HG02759 (cell line): Measurements from ENCODE around the gene DNM1.
"Not testable (repeated sequence)": the region's sequence is repeated elsewhere in the genome, so short reads cannot be mapped to it uniquely, and the experiment has no call there.

Experiments used
- ATAC-seq: cut with Tn5 transposase; IDR thresholded peaks from one replicate; pipeline ENCODE4 v1.9.1; 2021; ENCODE audit warnings: mild to moderate bottlenecking, moderate library complexity; ENCODE audit not compliant: unreplicated experiment

Gene DNM1

DNA sequence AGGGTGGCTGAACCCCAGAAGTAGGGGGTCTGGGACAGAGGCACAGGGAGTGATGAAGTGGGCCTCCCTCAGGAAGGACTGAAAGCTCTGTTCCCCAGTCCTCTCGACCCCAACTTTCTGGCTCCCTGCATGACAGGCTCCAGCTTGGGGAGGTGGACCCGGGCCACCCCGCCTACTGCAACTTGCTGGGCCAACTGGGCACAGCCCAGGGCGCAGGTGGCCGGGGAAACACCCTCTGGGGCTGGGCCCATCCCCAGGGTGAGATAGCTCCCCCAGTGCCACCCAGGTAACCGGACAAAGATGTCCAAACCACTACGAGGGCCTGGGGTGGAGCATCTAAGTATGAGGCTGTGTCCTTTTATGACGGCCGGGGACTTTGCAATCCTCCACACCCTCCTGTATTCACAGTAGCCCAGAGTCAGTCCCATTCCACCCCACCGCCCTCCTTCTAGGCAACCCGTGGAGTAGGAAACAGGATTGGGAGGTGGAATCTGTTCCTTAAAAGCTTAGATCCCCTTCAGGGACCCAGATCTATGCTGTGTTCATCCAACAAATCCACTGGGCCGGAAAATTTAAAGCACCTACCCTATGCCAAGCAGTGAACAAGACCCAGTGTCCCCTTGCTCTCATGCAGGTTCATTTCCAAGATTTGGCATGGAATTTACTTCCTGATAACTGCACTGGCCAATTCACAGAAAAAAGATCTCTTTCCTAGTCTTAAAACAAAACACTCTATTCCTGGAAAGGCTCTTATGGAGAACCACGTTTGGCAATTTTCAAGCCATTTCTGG lies 19.9 kb downstream of the DNM1 start:
- no peak for ATAC-seq

DNA sequence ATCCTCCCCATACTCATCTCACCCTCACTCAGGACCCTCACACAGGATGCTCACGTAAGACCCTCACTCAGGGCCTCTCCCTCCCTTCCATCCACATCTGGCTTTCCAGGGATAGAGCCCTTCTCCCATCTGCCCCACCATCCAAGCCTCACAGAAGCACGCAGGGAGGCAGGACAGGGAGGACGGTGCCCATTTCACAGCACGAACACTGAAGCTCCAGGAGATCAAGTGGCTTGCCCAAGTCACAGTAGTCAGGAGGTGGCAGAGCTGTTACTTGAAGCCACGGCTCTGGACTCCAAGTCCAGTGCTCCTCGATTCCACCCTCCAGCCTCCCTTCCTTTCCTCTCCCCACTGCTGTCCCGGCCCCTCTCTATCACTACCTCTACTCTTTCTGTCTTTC lies 21.7 kb downstream of the DNM1 start:
- ATAC-seq = no peak

DNA sequence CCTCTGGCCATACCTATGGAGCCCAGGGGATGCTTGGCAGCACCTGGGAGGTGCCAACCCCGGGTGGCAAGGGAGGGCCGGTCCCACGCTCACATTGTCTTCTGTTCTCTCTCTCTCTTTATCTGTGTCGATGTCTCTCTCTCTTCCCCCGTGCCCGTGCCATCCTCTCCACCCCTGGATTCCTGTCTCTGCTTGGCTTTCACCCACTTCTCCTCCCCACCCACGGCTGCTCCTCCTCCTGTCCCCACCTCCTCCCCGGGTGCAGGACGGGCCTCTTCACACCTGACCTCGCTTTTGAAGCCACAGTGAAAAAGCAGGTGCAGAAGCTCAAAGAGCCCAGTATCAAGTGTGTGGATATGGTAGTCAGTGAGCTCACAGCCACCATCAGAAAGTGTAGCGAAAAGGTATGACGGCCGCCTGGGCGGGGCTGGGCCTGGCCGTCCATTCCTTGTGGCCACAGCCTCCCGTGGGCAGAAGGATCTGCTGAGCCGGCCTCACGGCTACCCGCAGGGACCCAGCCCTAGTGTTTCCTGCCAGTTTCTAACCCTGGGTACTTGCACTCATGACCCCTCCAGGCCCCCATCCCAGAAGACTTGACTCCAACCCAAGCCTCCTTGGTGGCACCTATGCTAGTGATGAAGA lies 22.7 kb downstream of the DNM1 start:
- no peak for ATAC-seq

DNA sequence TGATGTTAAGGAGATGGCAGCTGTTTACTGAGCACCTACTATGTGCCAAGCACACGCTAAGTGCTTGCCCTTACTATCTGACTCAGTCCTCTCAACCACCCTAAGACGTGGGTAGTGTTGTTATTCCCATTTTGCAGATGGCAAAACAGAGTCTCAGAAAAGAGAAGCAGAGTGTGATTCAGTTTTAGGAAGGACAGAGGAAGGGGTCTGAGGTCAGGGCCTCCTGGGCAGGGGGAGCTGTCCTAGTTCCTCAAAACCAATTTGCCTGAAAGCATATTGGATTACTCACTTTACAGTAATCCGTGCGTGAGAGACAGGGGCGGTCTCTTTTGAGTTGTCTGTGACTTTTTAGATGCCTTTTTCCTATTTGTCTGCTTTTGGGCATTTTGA lies 23.2 kb downstream of the DNM1 start:
- ATAC-seq = no peak

DNA sequence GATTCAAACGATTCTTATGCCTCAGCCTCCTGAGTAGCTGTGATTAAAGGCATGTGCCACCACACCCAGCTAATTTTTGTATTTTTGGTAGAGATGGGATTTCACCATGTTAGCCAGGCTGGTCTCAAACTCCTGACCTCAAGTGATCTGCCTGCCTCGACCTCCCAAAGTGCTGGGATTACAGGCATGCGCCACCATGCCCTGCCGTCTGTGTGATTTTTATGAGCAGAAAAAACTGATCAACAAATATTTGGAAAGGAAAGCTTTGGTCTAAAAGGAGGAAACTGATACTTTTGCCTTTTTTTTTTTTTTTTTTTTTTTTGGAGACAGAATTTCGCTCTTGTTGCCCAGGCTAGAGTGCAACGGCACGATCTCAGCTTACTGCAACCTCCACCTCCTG lies 27.7 kb downstream of the DNM1 start:
- ATAC-seq = not testable (repeated sequence)

DNA sequence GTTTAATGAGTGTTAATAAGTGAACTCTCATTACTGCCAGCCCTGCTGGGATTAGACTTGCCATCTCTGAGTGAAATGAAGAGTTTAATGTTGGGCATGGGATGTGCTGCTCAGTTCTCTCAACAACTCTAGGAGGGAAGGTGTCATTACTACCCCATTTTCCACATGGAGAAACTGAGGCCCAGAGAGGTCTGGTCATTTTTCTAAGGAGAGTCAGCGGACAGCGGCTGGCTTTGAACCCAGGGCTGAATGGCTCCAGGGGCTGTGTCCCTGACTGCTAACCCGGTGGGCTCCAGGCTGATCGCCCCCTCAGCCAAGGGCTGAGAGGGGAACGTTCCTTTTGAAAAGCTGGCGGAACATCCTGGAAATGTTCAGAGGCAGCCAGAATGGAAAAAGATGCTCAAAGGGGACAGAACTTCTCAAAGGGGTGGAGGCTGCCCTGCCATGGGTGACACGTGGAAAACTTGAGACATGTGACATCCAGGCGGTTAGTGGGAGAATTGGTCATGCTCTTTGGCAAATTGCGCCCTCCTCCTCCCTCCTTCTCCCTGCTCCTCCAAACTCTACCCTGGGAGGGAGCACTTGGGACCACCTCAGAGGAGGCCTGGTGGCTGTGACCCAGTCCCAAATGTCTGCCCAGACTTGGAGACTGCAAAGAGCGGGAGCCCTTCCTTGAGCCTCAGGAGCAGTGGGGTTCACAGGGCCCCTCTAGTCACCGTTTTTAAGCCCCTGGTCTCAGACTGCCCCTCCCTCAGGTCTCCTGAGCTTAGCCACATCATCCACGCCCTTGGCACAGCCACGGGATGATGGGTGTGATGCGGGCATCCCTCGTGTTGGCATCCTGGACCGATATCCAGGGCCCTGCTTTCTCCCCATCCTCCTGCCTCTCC lies 28.7 kb downstream of the DNM1 start:
- ATAC-seq = no peak

DNA sequence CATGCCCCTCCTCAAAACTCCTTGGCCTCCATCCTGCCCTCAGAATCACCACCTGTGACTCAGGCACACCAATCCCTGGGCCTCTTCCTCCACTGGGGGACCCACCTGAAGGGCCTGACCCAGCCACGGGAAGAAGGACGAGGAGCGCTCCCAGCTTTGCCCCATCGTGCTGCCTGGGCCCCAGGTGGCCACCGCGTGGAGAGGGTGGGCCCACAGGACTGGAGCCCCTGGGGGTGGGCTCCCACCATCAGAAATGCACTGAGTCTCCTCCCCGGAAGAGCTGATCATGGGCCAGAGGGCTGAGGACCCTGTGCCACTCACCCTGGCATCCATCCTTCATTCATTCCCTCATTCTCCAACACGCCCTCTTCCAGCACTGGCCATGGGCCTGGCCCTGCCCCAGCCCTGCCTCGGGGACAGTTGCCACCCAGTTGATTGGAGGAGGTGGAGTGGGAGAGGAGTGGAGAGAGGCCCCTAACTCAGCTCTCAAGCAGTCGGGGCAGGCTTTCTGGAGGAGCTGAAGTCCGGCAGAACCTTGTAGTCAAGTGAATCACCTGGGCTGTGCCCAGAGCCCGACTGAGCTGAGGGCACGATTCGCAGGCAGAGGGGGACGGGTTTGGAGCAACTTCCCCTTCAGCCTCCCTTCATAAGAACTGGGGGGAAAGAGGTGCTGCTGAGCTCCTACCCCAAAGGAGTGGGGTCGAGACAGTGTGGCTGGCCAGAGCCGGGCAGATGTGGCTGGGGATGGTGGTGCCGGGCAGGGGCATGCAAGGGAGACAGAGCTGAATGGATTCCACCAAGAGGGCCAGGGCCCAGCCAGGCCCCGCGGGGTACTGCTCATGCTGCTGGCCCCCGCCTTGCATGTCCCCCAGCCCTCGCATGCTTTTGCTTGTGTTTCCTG lies 29.6 kb downstream of the DNM1 start:
- ATAC-seq = no peak

DNA sequence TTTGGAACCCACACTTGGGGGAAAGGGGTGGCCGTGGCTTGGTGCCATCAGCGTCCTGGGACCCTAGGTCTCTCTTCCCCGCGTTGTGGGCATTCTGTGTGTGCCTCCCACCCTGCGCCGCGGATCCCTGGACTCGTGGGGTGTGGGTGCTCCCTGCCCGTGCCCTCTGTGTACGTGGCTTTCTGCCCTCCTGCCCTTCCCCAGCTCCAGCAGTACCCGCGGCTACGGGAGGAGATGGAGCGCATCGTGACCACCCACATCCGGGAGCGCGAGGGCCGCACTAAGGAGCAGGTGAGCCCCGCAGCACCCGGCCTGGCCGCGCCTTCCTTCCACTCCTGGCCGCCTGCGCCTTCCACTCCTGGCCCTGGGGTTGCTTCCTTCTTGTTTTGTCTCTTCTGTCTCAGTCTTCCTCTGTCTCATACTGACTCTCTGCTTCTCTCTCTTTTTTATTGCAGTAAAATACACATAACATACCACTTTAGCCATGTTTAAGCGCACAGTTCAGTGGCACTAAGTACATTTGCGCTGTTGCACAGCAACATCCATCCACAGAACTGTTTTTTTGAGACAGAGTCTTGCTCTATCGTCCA lies 30.7 kb downstream of the DNM1 start:
- ATAC-seq = no peak

DNA sequence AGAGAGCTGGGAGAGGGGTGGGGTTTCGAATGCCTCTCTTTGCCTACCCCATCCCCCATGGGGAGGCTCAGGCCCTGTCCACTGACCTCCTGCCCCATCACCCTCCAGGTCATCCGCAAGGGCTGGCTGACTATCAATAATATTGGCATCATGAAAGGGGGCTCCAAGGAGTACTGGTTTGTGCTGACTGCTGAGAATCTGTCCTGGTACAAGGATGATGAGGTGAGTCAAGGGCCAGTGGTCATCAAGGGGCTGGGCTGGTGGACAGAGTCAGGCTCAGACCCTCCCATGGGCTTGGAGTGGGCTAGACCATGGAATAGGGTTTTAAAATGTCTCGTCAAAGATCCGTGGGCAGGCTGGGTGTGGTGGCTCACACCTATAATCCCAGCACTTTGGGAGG lies 38.9 kb downstream of the DNM1 start:
- ATAC-seq = no peak

DNA sequence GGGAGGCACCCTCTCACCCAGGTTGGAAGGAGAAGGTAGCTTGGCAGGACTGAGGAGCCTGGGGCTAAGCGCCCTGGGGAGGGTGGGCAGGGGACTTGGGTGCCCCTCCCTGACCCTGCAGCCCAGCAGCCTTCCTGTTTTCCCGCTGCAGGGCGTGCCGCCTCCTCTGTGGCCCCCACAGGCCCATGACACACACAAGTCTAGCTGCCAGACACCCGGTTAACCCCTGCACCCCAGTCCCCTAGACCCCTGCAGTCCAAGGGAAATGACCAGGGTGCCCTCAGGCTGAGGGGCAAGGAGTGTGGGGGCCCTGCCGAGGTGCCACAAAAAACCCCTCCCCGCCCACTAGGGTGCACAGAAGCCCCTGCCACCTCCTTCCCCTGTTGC lies 39.6 kb downstream of the DNM1 start:
- ATAC-seq = no peak

DNA sequence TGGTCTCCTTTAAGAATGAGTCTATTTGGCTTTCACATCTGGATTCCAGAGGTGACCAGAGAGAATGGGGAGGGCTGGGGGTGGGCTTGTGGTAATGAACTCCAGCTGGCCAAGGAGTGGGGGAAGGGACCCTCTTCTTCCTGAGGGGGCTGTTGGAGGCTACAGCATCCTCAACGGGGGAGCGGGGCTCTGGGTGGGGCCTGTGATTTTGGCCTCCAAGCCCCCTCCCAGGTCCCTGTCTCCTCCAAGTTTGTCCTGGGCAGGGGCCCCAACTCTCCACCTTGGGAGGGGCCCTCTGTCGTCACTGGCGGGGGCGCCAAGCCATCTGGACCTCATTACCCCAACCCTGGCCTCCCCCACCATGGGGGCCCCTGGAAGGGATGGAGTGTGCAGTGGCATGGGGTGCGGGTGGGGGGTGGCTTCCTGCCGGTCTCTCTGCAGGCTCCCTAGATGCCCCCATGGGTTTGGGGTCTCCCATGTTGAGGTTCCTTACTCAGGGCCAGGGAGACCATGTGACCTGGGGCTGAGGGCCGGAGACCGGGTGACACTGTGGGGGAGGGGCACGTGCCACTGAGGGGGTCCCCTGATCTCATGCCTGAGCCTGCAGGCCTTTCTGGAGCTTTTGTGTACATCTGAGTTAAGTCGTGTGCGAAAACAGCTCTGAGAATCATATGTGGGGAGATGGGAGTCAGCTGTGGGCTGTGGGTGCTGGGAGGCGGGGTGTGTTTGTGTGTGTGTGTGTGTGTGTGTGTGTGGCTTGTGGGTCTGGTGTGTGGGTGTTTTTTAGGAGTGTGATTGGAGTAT lies 40.2 kb downstream of the DNM1 start:
- no peak for ATAC-seq

DNA sequence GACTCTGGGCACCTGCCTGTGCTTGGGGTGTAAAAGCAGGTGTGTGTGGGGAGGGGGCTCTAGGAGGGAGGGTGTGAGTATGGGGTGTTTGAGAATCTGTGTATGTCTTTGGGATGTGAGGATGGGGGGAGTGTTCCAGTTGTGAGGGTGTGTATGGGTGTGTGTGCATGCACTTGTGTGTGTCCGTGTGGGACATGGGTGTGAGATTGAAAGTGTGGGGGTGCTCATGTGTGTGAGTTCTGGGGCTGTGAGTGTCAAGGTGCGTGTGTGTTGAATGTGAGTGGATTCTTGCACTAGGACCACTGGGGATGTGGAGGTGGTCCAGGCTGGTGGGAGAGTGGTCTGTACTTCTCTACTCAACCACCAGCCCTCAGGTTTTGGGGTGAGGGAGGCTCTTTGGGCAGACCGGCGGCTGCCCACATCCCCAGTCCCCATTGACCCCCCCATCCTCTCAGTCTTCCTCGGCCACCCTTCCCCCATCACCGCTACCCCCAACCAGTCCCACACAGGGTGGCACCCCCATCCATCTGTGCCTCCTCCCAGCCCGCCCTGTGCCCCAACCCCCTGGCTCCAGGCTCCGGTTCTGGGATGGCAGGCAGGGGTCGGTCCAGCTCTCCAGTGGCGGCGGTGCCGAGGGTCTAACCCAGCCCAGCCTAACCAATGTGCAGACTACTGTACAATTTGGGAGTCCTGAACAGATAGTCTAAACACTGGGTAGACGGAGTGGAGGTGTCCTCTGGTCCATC lies 41.1 kb downstream of the DNM1 start:
- no peak for ATAC-seq

DNA sequence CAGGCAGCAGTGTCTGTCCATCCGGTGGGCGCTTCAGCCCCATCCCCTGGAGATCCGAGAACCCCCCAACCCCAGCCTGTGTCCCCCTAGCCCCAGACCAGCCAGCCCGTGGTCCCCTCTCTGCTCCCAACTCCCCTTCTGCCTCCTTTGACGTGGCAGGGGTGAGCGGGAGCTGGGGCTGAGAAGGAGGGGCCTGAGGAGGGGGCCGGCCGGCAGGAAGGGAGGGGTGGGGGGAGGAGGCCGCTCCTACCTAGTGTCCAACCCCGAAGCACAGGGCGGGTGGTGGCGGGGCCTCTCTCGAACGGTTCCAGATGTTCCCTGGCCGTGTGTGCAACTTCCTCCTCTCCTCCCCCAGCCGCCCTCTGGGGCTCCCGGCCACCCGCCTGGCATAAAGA lies 41.7 kb downstream of the DNM1 start:
- ATAC-seq = no peak

DNA sequence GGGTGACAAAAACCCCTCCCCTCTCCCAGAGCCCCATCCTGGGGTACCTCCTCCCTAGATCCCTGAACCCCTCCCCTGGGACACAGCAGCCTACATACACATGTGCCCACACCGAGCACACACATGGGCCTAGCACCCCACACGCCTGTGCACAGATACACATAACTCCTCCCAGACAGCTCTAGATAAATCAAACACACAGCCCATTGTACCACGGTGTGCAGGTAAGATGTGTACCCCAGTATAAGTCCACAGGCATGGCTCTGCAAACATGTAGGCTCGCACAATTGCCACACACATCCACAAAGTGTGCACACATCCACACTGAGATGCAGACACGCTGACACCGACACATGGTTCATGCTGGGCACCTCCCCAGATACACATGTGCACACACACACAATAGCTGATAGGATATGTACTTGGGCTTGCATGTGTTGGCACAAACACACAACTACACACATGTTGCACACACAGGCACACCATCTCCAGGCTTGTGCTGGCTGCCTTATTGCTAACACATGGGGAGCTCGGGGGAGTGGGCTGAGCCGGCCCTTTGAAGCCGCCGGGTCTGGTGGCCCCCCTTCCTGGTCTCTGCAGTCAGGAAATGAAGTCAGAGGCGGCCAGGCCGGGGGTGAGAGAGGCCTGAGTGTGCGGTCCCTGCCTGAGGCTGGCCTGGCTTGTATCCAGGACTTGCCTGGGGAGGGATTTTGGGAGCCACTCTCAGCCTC lies 42.4 kb downstream of the DNM1 start:
- ATAC-seq = no peak

DNA sequence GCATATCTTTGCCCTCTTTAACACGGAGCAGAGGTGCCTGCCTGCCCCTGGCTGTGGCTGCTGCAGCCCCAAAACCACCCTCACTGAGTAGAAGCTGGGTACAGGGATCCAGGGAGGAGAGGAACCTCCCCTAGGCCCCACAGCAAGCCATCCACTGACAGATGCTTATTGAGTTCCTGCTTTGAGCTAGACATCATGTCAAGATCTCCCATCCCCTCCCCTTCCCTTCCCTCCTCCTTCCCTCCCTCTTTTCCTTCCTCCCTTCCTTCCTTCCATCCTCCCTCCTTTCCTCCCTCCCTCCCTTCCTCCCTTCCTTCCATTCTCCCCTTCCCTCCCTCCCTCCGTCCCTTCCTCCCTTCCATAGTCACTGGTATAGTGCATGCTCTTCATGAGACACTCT lies 43.3 kb downstream of the DNM1 start:
- ATAC-seq = no peak

DNA sequence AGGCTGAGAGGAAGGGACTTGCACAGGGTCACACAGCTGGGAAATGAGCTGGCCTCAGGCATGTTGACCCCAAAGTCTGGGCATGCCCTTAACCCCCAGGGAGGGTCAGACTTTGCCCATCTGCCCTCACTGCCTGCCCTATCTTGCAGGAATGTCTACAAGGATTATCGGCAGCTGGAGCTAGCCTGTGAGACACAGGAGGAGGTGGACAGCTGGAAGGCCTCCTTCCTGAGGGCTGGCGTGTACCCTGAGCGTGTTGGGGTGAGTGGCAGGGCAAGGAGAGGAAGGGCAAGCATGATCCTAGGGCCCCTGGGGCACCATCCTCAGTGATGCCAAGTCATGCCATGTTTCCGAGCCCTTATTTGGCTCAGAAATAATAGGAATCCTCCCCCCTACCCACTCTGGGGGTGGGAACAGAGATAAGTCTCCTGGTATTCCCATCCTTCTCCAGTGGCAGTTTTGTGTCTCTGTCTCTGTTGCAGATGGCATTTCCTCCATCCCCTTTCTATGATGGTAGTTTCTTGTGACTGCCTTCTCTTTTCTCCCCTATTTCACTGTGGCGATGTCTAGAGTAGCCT lies 44.1 kb downstream of the DNM1 start:
- no peak for ATAC-seq

DNA sequence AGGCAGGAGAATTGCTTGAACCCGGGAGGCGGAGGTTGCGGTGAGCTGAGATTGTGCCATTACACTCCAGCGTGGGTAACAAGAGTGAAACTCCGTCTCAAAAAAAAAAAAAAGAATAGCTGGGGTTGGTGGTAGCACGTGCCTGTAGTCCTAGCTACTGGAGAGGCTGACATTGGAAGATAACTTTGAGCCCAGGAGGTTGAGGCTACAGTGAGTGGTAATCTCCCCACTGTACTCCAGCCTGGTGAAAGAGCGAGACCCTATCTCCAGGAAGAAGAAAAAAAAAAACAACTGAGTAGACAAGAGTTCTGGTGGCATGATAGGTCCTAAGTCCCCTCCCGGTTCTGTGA lies 46.4 kb downstream of the DNM1 start:
- ATAC-seq = no peak
